Right ventricle myocardium superior (tissue), 1 donor: ENCODE data around the gene SLC6A5. TPM values are rescaled to one million over a fixed set of nuclear protein-coding genes. Genes with fewer than 3 reads are reported as not detected.

Experiments used
- ATAC-seq: fragments of 200-7000 bp; cut with Tn5 transposase; one replicate; pipeline ENCODE4 v1.9.1; 2020; ENCODE audit warnings: mild to moderate bottlenecking; ENCODE audit not compliant: poor library complexity
- DNase-seq: peaks from one replicate; pipeline ENCODE4 v3.0.0-alpha.2; 2020
- intact Hi-C: fragments of 100-400 bp; cut with DNase I; formaldehyde crosslinking; loops from one replicate; pipeline ENCODE4 v1.11.2; 2022
- total RNA-seq: library from RNA; stranded (reverse); fragmentation: NEBNext Ultra II Directional; extraction: Animal tissue kit (Norgen Biotek cat#: 25700); gene quantifications from one replicate; pipeline ENCODE4 v1.2.1, GENCODE V29; 2021
- donor health status: DM: no; HTN: yes; CAD: no; lungs with severe emphysema.

The SLC6A5 gene
- total RNA-seq, 1 donor from 2014 or later, result not detected

DNA sequence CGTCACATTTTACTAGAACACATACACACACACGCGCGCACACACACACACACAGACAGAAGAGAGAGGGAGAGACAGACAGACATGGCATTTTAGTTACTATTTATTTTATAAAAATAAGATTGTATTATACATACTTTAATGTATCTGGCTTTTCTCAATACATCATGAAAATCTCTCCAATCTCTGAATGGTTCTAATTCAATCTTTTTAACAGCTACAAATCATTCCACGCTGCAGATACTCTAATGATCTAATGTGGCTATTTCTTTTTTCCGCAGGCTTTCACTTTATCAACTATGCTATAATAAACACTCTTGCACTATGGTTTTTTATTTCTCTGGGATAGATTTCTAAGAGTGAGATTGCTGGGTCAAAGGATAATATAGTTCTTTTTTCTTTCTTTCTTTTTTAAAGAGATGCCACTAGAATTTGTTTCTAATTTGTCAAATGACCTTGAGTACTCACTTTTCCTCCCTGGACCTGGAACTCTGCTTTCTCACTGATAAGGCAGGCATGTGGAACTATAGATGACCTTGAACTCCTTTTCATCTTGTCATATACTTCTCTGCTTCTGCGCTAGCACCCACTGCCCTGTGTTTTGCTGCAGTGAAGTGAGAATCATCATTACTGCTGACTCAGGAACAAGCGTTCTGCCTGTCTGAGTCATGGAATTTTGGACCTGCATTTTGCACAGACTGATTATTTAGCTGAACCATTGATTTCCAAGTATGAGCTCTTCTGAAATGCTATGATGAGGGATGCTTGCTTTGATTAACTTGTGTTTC lies 4.9 kb upstream of the SLC6A5 start:
- ATAC-seq (no peak), DNase-seq (no peak)
- intact Hi-C loops, result no loop called here

DNA sequence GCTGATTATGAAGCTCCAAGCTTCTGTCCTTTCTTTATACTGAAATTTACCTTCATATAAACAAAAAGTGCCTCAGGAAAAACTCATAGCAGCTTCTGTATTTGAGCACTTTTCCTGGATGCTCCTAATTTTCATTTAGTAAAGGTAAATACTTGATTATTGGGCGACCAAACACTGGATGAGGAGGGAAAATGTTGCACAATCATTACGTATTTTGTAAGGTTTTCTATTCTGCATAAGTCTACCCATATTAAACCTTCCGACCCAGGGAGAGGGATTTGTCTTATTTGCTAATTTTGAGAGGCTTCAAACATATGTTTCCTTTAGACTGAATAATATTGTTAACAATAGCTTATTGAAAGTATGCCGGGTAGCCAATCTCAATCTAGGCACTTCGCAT lies 4.3 kb upstream of the SLC6A5 start:
- intact Hi-C loops, result no loop called here
- DNase-seq (no peak), ATAC-seq (no peak)

DNA sequence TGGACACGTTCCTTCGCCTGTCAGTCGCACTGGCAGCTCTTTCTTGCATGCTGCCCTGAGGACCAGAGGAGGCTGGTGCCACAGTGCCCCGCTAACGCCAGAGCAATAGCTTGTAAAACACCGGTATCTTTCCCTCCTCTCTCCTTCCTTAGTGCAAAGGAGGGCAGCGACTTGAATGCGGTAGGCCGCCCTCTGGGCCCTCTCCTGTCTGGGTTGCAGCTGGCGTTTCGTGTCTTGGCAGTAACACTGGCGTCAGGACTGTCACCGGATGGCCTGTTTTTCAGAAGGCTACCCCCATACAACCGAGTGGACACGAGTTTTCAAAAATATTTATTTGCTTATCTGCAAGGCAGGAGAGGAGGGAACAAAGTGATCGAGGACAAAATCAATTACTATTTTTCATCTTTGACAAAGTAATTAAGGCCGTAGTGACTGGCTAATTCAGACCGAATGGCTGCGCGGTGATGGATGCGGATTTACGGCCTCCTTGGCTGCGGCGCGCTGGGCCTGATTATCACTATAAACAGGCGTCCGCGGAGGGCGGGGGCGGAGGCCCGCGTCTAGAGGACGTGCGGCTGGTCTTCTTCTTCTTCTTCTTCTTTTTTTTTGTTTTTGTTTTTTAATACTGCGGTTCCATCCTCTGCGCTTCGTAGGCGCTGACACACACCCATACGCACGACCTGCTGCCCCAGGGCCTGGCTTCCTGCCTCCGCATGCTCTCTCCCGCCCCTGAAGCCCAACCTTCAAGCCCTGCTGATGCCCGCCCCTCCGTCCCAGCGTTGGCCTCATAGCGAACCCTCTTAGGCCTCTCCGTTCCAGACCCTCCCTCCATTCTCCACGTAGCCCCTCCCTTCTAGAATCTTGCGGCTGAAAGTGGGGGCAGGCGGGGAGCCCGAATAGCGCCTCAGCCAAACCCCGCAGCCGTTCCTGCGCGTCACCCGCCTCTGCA lies 2.9 kb upstream of the SLC6A5 start:
- intact Hi-C loops, result no loop called here
- no peak for ATAC-seq
- no peak for DNase-seq

DNA sequence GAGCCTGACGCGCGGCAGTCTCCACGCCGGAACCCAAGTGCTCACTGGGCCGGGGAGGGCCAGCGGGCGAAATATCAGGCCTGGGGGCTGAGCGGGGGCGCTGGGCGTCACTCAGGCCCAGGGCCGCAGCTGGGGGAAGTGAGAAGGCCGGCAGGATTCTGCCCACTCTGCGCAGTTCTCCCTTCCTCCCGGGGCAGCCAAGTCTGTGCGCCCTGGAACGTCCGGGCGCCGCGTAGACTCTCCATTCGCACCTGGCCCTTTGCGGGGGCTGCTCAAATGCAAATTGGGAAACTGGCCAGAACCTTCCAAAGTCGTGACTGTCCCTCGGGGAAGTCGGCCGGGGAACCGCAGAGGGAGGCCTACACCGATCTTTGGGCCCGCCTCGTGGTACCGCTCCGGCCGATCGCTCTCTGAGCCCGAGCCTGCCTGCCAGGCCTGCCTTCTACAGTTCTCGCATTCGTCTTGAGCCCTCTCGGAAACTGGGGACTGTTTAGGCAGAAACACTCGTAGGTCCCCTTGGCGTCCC lies 2.2 kb upstream of the SLC6A5 start:
- intact Hi-C loops, result no loop called here
- ATAC-seq (no peak), DNase-seq (no peak)

DNA sequence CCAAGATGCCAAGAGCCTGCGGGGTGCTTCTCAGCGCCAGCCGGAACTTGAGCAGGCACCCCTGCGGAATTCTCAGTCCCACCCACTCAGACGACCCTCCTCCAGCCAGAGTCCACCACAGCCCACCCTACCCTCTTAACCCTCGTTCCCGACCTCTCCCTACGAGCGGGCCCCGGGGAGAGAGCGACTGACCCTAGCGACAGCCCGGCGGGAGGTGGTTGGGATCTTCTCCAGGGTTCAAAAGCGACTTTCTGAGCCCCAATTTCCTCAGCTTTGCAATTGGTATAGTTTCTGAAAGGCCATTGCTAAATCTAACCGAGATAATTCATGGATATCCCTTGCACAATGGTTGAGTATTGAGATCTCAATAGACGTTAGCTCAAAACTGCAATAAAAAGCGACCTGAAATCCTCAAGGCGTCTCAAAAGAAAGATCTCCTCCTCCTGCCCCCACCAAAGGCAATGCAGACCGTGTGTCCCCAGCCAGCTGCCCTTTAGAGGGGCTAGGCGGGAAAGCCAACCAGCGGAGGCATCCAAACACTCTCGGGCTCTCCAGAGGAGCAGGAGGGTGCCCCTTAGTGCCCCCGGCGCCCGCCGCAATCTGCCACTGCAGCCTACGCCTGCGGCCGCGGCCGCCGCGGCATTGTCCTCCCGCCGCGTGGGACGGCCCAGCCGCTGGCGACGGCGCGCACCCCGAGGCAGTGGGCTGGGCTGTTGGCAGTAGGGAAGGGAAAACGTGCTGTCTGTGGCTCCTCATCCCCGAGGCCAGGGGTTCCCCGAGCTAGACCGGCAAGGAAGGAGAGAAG lies 1.5 kb upstream of the SLC6A5 start:
- ATAC-seq, result no peak
- intact Hi-C loops, result no loop called here

DNA sequence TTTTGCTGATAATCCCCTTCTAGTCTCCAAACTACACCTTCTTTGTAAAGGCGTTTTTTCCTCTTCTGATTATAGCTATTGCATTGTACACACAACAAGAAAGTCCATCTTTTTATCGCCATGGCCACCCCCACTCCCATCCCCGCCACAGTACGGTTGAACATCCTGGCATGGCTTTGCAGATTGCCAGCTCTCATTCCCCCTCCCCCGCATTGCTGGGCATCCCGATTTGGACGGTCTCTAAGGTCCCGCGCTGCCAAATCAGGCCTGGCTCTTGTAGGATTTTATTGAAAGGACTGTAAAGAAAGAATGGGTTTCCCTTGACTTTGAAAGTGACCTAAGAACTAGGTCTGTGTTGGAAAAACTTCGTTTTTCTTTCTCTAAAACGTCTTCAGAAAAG lies 916 bp upstream of the SLC6A5 start:
- intact Hi-C loops, result no loop called here
- ATAC-seq, result no peak
- no peak for DNase-seq

More for the DNA sequence above, 1.5 kb upstream of the SLC6A5 start:
- no peak for DNase-seq

DNA sequence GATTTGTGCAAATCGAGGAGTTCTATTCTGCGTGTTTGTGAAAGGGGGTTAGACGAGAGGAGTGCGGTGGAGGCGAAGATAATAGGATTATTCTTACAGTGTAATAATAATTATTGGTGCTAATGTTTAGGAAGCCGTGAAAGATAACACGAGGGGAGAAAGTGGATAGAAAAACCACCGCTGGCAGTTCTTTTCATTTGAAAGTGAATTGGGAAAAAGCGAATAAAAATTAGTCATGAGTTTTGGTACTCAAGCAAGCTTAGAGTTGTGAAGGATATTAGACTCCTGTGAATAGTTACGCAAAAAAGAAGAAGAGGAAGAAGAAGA lies 575 bp downstream of the SLC6A5 start:
- ATAC-seq (no peak), DNase-seq (no peak)
- intact Hi-C loops, result no loop called here

DNA sequence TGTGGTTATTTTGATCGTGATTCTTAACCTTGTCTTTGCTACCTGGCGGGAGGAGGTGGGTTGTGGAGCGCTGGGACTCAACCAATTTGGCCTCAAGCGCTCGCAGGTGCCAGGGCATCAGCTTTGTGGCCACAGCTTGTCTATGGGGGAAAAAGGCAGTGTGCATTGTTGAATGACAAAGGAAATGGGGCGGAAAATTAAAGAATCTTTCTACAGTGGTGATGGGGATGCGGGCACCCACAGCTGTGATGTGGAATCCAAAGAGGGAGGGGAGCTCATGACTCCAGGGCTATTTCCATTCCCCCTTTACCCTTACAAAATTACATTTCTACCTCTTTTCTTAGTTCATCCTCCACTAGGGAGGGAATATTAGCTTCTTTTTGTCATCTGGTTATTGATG lies 1.1 kb downstream of the SLC6A5 start:
- DNase-seq (no peak), ATAC-seq (no peak)
- intact Hi-C loops, result no loop called here

DNA sequence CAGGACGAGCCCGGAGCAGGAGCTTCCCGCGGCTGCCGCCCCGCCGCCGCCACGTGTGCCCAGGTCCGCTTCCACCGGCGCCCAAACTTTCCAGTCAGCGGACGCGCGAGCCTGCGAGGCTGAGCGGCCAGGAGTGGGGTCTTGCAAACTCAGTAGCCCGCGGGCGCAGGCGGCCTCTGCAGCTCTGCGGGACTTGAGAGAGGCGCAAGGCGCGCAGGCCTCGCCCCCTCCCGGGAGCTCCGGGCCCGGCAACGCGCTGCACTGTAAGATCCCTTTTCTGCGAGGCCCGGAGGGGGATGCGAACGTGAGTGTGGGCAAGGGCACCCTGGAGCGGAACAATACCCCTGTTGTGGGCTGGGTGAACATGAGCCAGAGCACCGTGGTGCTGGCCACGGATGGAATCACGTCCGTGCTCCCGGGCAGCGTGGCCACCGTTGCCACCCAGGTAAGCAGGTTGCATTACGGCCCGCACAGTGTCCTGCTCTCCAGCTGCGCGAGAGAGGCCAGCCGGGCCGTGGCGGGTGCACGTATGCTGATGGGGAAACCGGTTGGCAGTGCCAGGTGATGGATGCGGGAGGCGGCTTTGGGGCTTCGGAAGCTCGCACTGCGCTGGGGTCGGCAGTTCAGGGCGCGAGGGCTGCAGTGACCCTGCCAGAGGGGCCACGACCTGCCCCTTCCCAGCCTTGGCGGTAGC lies 2.0 kb downstream of the SLC6A5 start:
- ATAC-seq, result no peak
- DNase-seq, result no peak
- intact Hi-C loops, result no loop called here

DNA sequence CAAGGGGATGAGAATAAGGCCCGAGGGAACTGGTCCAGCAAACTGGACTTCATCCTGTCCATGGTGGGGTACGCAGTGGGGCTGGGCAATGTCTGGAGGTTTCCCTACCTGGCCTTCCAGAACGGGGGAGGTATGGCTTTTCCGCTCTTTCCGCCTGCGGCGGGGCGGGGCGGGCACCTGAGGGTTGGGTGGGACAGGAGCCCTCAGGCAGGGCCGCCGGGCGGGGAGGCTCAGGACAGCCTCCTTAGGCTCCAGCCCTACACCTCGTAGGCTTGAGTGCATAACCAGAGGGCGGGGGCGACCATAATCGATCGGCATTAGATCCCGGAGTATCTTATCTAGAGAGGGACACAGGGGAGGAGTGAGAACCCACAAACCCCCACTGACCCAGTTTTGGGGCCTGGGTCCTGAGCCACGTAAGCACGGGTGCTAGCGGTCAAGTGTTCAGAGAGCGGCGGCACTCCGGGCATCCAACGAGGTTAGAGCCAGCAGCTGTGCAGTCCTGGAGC lies 4.9 kb downstream of the SLC6A5 start:
- intact Hi-C loops, result no loop called here
- ATAC-seq (no peak), DNase-seq (no peak)

DNA sequence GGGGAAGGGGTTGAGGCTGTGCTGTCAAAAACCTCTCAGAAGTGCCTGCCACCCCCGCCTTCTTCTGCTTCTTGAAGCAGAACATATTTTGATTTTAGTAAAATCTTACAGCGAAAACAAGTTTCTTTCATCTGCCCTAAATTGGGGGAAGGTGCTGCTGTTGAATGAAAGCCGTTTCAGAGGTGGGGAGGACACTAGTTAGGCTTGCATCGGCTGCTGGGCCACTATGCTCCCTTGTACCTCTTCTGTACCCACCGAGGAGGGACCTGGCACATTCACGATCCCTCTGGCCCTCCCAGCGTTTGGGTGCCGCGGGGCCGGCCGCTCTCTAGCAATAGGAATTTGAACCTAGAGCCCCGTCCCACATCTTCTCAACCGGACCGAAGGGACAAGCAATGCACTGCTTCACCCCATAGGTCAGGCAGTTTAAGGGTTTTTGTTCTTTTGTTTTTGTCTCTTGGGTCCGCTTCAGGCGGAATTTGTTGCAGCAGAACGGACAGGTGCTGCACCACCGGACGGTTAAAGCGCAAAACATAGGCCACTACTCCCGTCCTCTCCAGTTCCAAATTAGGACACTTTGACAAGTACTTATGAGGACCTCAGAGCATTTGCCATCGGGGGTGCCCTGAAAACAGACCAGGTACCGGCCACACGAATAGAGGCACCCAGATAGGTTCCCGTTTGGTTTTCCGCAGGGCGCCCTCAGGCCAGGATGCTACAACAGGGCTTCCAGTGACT lies 5.6 kb downstream of the SLC6A5 start:
- intact Hi-C loops, result no loop called here
- ATAC-seq (no peak), DNase-seq (no peak)

DNA sequence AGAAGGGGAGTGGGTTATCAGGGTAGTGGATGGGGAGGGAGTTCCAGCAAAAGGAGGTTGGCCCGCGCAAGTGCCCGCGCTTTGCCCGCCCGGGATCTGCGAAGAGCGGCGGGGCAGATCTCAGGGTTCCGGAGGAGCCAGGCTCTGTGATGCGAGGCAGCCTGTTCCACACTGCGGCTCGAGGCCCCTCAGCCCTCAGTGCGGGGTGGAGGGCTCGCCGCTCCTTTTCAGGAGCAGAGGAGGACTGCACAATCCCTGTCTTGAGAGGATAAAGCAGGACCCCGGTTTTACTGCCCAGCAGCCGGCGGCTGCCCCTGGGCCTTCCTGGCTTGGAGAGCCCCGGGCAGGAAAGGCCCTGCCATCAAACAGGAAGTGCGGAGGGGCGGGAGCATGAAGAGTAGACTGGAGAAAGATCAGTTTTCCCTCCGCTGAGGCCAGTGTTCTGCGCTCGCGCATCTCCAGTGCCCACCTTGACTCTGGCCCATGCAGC lies 6.2 kb downstream of the SLC6A5 start:
- intact Hi-C loops, result no loop called here
- no peak for DNase-seq
- no peak for ATAC-seq

DNA sequence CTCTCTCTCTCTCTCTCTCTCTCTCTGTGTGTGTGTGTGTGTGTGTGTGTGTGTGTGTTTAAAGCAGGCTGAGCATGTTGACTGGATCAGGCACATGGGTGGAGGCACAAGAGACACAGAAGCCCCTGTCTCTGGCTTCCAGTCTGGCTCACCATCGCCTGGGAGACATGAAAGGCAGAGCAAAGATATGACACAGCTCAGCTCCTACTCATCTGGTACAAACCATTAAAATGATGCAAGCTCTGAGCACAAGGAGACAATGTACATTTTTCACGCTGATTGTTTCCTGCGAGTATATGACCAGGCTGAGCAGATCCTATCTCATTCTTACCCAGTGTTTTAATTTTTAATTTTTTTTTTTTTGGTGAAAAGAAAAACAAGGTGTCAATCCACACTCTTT lies 9.5 kb downstream of the SLC6A5 start:
- intact Hi-C loops, result no loop called here
- no peak for DNase-seq
- ATAC-seq, result no peak

DNA sequence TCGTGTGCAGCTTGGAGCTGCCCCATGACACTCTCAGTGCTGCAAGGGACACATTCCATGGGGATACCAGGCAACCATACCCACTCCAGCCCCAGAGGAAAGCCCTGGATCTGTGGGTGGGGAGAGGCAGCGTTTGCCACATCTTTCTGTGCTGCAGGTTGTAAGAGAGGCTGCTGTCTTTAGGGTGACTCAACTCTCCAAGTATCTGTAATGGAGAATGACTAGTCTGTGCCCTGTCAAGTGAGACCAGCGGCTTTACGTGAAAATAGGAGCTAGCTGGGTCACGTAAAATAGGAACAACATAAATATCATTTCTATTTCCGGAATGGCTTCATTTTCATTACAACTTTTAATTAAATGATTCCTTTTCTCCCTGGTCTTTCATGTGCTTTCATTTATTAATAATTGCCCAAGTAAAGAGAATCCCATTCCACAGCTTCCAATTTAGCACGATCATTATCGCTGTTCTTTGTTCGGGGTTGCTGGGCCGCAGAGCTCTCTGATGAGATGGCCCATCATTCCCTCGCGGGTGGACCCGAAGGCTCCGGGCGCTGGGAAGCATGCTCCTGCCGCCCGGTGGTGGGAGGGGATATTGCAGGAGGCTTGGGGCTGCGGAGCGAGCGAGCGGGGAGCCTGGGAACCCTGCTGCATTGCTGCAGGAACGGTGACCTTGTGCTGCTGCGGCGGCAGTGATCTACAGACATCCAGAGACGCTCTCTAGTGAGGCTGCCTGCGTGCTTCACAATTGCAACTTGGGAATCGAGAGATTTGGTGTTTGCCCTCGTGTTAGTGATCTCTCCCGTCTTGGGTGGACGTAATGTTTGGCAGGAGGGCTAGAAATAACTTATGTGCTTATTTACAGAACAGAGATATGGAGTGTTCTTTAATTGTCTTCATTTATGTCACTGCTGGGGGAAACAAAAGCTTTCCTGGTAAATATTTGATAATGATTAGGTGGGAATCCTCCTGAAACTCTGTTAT lies 10.6 kb downstream of the SLC6A5 start:
- peak; percentile 98 for ATAC-seq
- intact Hi-C loops, result loop anchor here (5.0 kb wide), 1 partner anchor 223 kb away; the partner anchor contains the start of gene PRMT3
- DNase-seq, result peak; percentile 84

DNA sequence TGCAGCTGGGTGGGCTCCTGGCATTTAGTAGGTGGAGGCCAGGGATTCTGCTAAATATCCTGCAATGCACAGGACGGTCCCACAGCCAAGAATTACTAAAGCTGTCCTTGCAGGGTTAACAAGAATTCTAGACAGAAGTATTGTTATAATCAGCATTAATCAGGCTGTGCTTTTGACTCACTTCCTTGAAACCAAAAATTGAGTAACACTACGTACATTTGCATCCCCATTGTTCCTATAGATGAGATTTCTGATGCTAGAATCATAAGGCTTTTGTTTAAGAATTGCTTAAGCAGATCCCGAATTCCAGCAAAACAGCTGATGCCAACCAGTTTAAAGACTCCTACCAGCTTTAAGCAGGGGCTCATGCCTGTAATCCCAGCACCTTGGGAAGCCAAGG lies 11.4 kb downstream of the SLC6A5 start:
- intact Hi-C loops, result loop anchor here (5.0 kb wide), 1 partner anchor 224 kb away; the partner anchor contains the start of gene PRMT3

DNA sequence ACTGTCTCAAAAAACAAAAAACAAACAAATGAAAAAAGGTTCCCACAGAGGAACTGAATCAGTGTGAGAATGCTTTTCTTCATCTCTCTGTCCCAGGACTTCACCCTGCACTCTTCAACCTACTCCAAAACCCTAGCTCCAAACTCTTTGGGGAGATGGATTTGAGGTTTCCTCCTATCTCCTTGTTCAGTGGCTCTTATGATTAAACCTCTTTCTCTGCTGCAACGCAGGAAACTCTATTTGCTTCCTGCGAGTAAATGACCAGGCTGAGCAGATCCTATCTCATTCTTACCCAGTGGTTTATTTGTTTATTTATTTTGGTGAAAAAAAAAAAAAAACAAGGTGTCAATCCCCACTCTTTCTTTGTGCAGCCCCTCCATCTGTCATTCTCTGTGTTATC lies 12.0 kb downstream of the SLC6A5 start:
- no peak for DNase-seq
- no peak for ATAC-seq
- intact Hi-C loops, result loop anchor here (5.0 kb wide), 1 partner anchor 224 kb away; the partner anchor contains the start of gene PRMT3

More for the DNA sequence above, 11.4 kb downstream of the SLC6A5 start:
- no peak for ATAC-seq
- no peak for DNase-seq
